ENCODE results near the gene KANSL1L. TPM values are rescaled to one million over a fixed set of nuclear protein-coding genes. Genes with fewer than 3 reads are reported as not detected.
A peak's percentile ranks its signal among the peaks of the same experiment; 100 is the strongest.

KANSL1L gene
- total RNA-seq, 1 experiment from 2014 or later, result 7.4 TPM

DNA sequence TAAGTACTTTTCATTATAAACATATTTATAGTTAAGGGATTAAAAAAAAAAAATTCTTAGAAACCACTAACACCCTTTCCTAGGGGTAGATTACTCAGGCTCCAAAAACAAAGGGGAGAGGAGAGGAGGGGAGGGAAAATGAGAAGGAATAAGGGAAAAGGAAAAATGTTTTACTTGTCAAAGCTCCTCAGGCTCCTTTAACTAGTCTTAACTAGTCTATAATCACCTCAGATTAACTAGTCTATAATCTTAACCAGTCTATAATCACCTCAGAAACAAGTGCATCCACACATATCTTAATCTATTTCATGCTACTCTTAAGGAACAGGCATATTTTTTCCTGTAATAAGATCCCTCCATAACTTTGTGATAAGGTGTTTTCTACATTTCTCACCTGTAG is 76.4 kb downstream of the KANSL1L start:
- Mint-ChIP-seq H3K27ac (ENCODE audit: low read depth, unreplicated experiment) (no peak overlapping the region), H3K36me3 (ENCODE audit: insufficient read depth, unreplicated experiment) (no peaks in the 10 kb centered on the region), H3K9me3 (ENCODE audit: unreplicated experiment) (no peaks in the 10 kb centered on the region), H3K4me3 (ENCODE audit: unreplicated experiment) (no peak overlapping the region), H3K27me3 (ENCODE audit: insufficient read depth, unreplicated experiment) (no peaks in the 10 kb centered on the region), H3K4me1 (ENCODE audit: insufficient read depth, unreplicated experiment) (no peaks in the 10 kb centered on the region)
- TF ChIP-seq, protein P1, sequence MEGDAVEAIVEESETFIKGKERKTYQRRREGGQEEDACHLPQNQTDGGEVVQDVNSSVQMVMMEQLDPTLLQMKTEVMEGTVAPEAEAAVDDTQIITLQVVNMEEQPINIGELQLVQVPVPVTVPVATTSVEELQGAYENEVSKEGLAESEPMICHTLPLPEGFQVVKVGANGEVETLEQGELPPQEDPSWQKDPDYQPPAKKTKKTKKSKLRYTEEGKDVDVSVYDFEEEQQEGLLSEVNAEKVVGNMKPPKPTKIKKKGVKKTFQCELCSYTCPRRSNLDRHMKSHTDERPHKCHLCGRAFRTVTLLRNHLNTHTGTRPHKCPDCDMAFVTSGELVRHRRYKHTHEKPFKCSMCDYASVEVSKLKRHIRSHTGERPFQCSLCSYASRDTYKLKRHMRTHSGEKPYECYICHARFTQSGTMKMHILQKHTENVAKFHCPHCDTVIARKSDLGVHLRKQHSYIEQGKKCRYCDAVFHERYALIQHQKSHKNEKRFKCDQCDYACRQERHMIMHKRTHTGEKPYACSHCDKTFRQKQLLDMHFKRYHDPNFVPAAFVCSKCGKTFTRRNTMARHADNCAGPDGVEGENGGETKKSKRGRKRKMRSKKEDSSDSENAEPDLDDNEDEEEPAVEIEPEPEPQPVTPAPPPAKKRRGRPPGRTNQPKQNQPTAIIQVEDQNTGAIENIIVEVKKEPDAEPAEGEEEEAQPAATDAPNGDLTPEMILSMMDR (IDR thresholded peaks at IDR 0.05; ENCODE audit: unreplicated experiment), result no peak
- ChIA-PET POLR2A (interaction anchor here (1.5 kb wide), 1 partner anchor 10 kb away, joined by 3 read pairs; no protein-coding TSS in a partner anchor), CTCF (no interaction called here)
- no TSS peak for BruUV-seq (replicated peaks)
- intact Hi-C loops (cut with micrococcal nuclease), result no loop called here
- DNase-seq (ENCODE audit: unreplicated experiment), result no peak

DNA sequence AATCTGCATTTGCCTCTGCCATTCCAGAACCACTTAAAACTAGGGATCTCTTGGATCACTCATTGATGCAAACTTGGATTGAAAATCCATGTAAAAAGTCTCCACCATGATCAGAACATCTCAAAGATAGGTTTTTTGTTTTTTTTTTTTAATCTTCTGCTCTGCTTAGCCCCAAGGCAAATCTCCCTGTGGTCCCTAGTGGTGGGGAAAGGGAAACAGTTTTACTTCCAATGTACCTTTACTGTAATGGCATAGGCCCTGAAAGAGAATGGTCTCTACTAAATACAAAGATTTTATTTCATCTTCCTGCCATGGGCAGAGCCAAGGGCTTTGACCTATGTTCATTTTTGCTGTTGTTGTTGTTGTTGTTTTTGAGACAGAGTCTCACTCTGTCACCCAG is 78.4 kb downstream of the KANSL1L start:
- DNase-seq (ENCODE audit: unreplicated experiment), result no peak
- H3K4me3 Mint-ChIP-seq (ENCODE audit: unreplicated experiment), result no peak overlapping the region
- intact Hi-C loops (cut with micrococcal nuclease), result no loop called here
- TF ChIP-seq, protein P1 (IDR thresholded peaks at IDR 0.05; ENCODE audit: unreplicated experiment), result no peak
- no peaks in the 10 kb centered on the region for H3K27me3 Mint-ChIP-seq (ENCODE audit: insufficient read depth, unreplicated experiment)
- CTCF ChIA-PET, result interaction anchor here (0.9 kb wide), 1 partner anchor 13 kb away, joined by 3 read pairs; no protein-coding TSS in a partner anchor
- no peaks in the 10 kb centered on the region for H3K36me3 Mint-ChIP-seq (ENCODE audit: insufficient read depth, unreplicated experiment)
- no peaks in the 10 kb centered on the region for H3K4me1 Mint-ChIP-seq (ENCODE audit: insufficient read depth, unreplicated experiment)
- H3K27ac Mint-ChIP-seq (ENCODE audit: low read depth, unreplicated experiment), result no peak overlapping the region
- no peaks in the 10 kb centered on the region for H3K9me3 Mint-ChIP-seq (ENCODE audit: unreplicated experiment)
- BruUV-seq (replicated peaks), result no TSS peak
- POLR2A ChIA-PET, result no interaction called here

DNA sequence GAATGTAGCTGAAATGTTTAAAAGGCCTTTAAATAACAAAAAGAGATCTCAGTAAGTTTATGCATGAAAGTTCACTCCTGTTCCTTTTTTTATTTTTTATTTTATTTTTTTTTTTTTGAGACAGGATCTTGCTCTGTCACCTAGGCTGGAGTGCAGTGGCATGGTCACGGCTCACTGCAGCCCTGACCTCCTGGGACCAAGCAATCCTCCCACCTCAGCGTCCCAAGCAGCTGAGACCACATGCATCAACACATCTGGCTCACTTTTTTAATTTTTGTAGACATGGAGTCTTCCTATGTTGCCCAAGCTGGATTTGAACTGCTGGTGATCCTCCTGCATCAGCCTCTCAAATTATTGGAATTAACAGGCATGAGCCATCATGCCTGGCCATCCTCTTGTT is 84.3 kb downstream of the KANSL1L start:
- TF ChIP-seq, protein P1 (IDR thresholded peaks at IDR 0.05; ENCODE audit: unreplicated experiment), result no peak
- CTCF ChIA-PET, result interaction anchor here (0.7 to 0.9 kb wide), 2 partner anchors 12 to 58 kb away, joined by 3 to 7 read pairs; no protein-coding TSS in a partner anchor
- H3K27me3 Mint-ChIP-seq (ENCODE audit: insufficient read depth, unreplicated experiment), result no peaks in the 10 kb centered on the region
- no TSS peak for BruUV-seq (replicated peaks)
- intact Hi-C loops (cut with micrococcal nuclease), result no loop called here
- H3K9me3 Mint-ChIP-seq (ENCODE audit: unreplicated experiment), result no peaks in the 10 kb centered on the region
- DNase-seq (ENCODE audit: unreplicated experiment), result no peak
- H3K4me3 Mint-ChIP-seq (ENCODE audit: unreplicated experiment), result no peak overlapping the region
- no peaks in the 10 kb centered on the region for H3K36me3 Mint-ChIP-seq (ENCODE audit: insufficient read depth, unreplicated experiment)
- H3K27ac Mint-ChIP-seq (ENCODE audit: low read depth, unreplicated experiment), result no peak overlapping the region
- H3K4me1 Mint-ChIP-seq (ENCODE audit: insufficient read depth, unreplicated experiment), result no peaks in the 10 kb centered on the region
- POLR2A ChIA-PET, result interaction anchor here (1.3 kb wide), 1 partner anchor 10 kb away, joined by 9 read pairs; no protein-coding TSS in a partner anchor

DNA sequence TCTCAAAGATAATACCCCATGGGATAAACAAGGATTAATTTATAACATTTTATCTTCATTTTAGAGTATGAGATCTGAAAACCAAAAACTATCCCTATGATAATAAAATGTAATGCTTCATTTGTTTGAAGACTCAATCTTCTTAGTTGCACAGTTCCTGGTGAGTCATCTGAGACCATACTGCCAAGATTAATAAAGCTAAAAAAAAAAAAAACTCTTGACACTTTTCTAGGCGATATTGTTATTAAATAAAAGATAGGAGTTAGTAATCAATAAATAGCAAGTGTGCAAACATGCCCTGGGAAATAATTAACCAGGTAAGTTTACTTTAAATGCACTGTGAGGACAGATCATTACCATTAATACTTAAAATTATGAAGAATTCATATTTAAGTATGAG is 84.9 kb downstream of the KANSL1L start:
- Mint-ChIP-seq H3K4me1 (ENCODE audit: insufficient read depth, unreplicated experiment) (no peaks in the 10 kb centered on the region), H3K9me3 (ENCODE audit: unreplicated experiment) (no peaks in the 10 kb centered on the region), H3K27me3 (ENCODE audit: insufficient read depth, unreplicated experiment) (no peaks in the 10 kb centered on the region), H3K4me3 (ENCODE audit: unreplicated experiment) (no peak overlapping the region), H3K36me3 (ENCODE audit: insufficient read depth, unreplicated experiment) (no peaks in the 10 kb centered on the region), H3K27ac (ENCODE audit: low read depth, unreplicated experiment) (no peak overlapping the region)
- DNase-seq (ENCODE audit: unreplicated experiment), result peak; percentile 28
- intact Hi-C loops (cut with micrococcal nuclease), result no loop called here
- ChIA-PET POLR2A (interaction anchor here (1.3 kb wide), 1 partner anchor 10 kb away, joined by 9 read pairs; no protein-coding TSS in a partner anchor), CTCF (no interaction called here)
- no TSS peak for BruUV-seq (replicated peaks)
- TF ChIP-seq, protein P1 (IDR thresholded peaks at IDR 0.05; ENCODE audit: unreplicated experiment), result no peak
